Fibroblast of peridontal ligament (primary cell): ENCODE results near the gene FCGR2B.
"Not testable (repeated sequence)": the region's sequence is repeated elsewhere in the genome, so short reads cannot be mapped to it uniquely, and the experiment has no call there.

ENCODE experiments used
- DNase-seq: peaks from one replicate; pipeline ENCODE4 v3.0.0-alpha.2; 2010; ENCODE audit errors: extremely low read depth

FCGR2B gene

DNA sequence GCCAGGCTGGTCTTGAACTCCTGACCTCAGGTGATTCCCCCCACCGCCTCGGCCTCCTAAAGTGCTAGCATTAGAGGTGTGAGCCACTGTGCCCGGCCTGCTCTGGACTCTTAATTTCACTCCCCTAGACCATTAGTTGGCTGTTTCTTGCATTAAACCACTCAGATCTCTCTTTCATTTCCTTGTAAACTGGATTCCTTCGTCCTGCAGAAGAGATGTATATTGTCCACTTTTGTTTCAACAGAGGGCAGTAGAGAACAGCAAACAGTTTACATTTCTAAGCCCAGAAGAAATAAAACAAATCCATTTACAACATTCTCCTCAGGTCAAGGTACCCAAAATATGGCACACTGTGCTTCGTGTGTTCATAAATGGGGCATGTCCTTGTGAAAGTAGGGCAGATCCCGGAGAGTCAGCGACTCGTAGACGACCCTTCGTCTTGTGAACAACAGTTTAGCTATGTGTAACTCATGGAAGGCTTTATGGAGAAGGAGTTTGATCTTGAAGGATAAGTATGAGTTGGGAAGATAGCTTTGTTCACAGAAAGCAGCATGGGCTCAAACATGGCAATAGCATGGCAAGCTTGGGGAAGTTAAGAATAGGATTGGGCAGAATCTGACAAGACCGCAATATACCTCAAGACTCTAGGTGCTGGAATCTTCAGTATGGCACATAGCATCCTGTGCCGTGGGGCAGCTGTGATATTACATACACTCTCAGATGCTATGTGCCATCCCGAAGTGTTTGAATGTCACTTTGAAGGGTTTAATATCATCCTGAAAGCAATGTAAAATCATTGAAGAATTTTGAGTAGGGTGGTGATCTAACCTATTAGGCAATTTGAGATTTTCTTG is 15.2 kb upstream of the FCGR2B start:
- peak; percentile 70 for DNase-seq

DNA sequence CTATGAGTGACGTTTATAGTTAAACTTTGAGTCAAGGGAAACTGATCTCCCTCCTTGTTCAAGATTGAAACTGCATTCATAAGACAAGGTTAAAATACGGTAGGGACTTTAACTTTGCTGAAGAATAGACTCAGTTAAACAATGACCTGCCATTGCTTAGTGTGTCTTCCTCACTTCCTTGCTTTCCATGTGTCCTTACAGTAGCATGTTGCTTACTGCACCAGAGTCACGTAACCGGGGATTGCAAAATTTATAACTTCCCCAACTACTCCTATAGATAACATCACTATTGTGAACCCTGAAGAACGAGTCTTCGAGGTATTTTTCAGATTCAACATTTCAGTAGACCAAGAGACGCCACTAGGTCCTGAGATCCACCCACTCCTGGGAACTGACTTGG is 9.4 kb upstream of the FCGR2B start:
- not testable (repeated sequence) for DNase-seq

GRCh38 chr1:161653971-161654370 is 9.0 kb upstream of the FCGR2B start:
- DNase-seq: not testable (repeated sequence)

DNA sequence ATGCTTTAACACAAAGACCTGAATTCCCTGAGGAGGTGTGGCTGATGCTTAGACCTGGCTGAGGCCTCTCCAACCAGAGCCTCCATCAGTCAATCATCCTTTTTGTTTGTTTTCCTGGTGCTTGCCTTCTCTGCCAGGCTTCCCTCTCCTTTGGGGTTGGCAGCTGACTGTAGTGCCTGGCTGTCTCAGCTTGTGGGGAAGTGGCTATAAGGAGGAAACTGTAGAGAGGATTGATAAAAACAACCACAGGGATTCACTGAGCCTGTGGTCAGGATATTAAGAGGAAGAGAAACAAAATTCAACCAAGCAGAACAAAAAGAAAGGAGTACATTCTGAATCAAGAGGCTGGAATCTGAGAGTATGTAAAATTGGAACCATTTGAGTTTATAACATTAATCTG is 4.4 kb upstream of the FCGR2B start:
- DNase-seq: not testable (repeated sequence)

DNA sequence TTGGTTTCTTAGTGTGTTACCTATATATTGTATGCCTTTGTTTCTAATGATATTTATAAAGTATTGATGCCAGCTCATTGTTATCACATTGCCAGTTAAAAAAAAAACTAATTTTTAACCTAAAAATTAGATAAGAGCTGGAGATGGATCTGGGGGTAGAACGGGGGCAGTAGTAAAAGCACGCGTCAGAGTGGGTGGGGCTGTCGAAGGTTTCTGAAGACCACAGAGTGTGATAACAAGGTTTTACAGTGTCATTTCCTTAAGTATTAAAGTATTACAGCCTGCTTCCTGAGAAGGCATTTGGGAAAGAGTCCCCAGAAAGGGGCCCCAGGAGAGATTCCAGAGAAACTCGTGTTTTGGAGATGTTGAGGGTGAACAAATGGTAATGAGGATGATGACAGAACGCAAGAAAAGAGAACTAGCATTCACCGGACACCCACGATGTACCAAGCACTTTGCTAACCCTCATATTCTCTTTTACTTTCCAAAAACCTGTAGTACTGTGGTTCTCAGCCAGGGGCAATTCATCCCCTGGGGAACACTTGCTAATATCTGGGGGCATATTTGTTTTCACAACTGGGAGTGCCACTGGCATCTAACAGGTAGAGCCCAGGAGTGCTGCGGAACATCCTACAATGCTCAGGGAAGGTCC is 1.2 kb upstream of the FCGR2B start:
- not testable (repeated sequence) for DNase-seq

- DNase-seq: not testable (repeated sequence)
These were observed 626 bp downstream of the FCGR2B start for GRCh38 chr1:161663569-161663968.

GRCh38 chr1:161664689-161665088 is 1.7 kb downstream of the FCGR2B start:
- DNase-seq: not testable (repeated sequence)

GRCh38 chr1:161671045-161672020 is 8.4 kb downstream of the FCGR2B start:
- peak; percentile 17 for DNase-seq

DNA sequence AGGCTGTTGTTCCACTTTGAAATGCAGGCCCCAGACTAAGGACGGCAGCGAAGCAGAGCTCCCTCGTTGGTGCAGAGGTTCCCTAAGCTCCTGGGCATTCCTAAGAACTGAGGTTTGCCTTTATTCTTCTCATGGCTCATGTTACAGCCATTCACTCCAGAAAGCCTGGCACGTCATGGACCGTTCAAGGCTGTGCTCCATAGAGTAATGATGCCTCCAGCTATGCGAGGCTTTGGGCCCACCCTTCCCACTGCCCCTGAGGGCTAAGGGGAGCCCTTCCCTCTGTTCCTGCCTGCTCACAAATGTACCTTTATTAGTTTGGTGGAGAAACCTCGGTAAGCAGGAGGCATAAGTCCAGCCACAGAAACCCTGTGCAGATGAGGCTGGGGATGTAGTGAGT is 10.5 kb downstream of the FCGR2B start:
- not testable (repeated sequence) for DNase-seq

DNA sequence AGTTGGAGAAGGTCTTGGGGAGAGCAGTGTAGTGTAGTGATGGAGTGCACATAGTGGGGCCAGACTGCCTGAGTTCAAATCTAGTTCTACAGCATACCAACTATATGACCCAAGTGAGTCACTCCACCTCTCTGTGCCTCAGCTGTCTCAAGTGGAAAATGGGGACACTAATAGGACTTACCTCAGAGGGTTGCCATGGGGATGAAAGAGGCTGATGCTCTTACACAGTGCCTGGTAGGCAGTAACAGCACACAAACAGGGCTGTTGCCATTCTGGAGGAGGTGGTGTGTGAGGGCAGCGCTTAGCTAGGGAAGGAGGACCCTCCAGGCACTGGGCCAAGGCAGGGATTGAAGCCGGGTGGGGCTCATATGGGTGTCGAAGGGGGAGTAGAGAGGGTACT is 11.5 kb downstream of the FCGR2B start:
- DNase-seq: not testable (repeated sequence)

GRCh38 chr1:161674908-161675307 is 12.0 kb downstream of the FCGR2B start:
- not testable (repeated sequence) for DNase-seq

- DNase-seq: no peak
These were observed 13.5 kb downstream of the FCGR2B start for GRCh38 chr1:161676441-161676840.

DNA sequence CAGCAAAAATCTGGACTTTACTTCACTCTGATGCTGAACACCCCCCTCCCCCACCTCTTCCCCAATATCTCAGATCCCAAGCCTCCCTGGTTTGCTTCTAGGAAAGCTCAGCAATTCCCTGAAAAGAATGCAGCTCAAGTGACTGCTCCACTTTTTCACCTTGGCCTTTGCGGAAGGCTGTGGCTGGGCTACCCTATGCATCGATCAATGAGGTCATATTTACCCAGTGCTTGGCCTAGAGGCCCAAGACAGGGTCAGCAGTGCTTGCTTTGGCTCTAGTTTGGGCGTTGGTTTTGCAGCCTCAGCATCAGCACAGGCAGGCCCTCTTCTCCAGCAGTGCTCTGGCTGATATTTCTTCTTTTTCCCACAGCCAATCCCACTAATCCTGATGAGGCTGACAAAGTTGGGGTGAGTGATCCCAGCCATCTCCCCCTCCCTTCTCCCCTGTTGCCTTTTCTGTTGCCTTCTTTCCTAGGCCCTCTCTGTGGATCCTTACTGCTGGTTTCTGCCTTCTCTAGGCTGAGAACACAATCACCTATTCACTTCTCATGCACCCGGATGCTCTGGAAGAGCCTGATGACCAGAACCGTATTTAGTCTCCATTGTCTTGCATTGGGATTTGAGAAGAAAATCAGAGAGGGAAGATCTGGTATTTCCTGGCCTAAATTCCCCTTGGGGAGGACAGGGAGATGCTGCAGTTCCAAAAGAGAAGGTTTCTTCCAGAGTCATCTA is 14.2 kb downstream of the FCGR2B start:
- DNase-seq: no peak

GRCh38 chr1:161678500-161678899 is 15.6 kb downstream of the FCGR2B start:
- no peak for DNase-seq

DNA sequence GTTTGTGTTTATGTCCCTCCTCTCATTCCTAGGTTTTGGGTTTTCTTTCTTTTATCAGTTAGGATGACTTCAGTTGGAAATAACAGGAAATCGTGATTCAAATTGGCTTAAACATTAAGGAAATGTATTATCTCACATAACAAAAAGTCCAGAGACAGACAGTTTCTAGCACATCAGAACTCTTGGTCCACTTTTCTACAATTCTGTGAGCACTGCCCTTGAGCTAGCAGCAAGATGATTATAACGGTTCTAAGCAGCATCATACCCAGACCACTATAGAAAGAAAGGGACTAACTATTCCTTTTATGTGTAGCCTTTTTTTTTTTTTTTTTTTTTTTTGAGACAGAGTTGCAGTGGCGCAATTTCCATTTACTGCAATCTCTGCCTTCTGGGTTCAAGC is 18.9 kb downstream of the FCGR2B start:
- DNase-seq: no peak

- DNase-seq: no peak
These were observed 26.0 kb downstream of the FCGR2B start for GRCh38 chr1:161688946-161689345.

DNA sequence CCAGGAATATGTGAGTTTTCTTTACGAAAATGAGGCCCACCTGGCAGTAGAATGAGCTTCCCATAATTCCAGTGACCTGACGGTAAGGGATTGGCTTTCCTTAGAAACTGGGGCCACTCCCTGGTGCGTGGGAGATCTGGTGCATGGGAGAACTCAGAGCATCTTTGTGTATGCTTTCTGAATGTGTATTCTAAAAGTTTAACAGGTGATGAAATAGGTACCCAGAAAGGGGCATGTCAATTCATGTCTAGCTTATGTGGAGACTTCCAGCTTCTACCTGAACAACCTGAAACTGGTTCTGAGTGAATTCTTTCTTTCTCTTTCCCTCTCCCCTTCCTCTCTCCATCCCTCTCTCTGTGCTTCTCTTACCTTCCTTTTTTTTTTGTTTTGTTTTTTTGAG is 28.9 kb downstream of the FCGR2B start:
- DNase-seq: no peak

DNA sequence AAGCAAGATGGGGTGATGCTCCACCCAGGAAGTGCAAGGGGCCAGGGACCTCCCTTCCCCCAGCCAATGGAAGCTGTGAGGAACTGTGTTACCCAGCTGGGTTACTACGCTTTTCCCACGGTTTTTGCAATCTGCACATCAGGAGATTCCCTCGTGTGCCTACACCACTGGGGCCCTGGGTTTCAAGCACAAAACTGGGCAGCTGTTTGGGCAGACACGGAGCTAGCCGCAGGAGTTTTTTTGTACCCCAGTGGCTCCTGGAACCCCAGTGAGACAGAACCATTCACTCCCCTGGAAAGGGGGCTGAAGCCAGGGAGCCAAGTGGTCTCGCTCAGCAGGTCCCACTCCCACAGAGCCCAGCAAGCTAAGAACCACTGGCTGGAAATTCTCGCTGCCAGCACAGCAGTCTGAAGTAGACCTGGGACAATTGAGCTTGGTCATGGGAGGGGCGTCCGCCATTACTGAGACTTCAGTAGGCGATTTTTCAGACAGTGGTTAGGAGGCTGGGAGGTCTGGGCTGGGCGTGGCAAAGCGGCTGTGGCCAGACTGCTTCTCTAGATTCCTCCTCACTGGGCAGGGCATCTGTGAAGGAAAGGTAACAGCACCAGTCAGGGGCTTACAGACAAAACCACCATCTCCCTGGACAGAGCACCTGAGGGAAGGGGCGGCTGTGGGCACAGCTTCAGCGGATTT is 30.2 kb downstream of the FCGR2B start:
- not testable (repeated sequence) for DNase-seq

DNA sequence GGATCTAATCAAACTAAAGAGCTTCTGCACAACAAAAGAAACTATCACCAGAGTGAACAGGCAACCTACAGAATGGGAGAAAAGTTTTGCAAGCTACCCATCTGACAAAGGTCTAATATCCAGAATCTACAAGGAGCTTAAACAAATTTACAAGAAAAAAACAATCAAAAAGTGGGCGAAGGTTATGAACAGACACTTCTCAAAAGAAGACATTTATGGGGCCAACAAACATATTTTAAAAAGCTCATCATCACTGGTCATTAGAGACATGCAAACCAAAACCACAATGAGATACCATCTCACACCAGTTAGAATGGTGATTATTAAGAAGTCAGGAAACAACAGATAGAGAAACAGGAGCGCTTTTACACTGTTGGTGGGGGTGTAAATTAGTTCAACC is 35.4 kb downstream of the FCGR2B start:
- not testable (repeated sequence) for DNase-seq

- no peak for DNase-seq
These were observed 39.3 kb downstream of the FCGR2B start for GRCh38 chr1:161702250-161702649.

DNA sequence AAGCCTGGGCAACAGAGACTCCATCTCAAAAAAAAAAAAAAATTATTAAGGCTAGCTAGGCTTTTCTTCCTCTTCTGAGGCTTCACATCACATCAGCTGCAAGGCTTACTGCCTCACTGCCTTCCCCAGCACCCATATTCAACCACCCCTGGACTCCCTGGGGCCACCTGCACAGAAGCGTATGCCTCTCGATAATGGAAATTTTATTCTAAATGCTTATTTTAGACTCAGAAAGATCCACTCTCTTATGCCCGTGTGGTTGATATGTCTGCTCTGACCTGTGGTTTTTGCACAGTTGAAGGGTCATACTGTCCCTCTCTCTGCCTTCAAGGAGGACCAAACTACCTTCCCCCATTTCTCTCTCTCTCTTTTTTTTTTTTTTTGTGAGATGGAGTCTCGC is 42.6 kb downstream of the FCGR2B start:
- DNase-seq: no peak
